ACHN (cell line): ENCODE results near the gene EFCAB5.
"Not testable (repeated sequence)": the region's sequence is repeated elsewhere in the genome, so short reads cannot be mapped to it uniquely, and the experiment has no call there.

Experiments used
- DNase-seq: peaks from one replicate; pipeline ENCODE4 v3.0.0-alpha.2; 2015
- in situ Hi-C: cut with HindIII; loops from 2 replicates; pipeline ENCODE4 v1.10.0; 2017; ENCODE audit warnings: low sequenced_read_pairs, low pct_ligation_motif_present, low pct_unique_long_range_greater_than_20kb

The EFCAB5 gene

DNA sequence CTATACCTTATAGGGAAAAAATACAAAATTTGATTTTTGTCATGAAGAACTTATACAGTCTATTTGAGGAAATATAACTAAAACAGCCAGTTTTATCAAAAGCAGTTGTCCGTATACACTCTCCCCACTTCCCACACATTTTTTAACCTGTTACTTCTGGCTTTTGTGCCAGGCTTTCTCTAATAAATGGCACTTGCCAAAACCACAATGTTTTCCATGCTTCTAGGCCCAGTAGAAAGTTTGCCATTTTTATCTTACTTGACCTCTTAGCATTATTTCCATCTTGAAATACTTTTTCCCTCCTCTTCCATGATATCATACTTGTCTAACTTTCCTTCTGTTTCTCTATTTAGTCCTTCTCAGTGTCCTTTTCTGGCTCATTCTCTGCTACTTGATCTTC is 38.8 kb downstream of the EFCAB5 start:
- in situ Hi-C loops: no loop called here
- no peak for DNase-seq

DNA sequence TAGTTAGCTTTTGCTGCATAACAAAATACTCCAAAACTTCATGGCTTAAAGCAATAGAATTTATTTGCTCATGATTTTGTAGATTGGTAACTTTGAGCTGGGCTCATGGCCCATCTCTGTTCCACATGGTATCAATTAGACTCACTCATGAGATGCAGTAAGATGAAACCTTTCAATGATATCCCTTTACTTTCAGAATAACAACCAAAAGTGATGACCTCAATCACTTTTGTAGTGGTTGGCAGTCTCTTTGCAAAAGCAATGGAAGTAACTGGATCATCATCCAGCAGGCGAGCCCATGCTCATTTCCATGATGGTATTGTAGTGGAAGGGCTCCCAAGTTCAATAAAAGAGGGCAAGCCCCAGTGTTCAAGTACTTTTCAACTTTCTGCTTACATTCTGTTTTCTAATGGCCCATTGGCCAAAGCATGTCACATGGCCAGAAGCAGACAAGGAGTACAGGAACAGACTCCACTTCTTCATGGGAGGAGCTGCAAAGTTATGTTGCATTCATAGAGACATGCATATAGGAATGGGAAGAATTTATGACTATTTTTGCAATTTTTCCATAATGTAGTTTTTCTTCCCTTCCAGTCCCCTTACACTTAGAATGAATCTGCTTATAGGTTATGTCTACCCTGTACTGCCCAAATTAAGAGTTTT is 41.7 kb downstream of the EFCAB5 start:
- no peak for DNase-seq
- in situ Hi-C loops: no loop called here

DNA sequence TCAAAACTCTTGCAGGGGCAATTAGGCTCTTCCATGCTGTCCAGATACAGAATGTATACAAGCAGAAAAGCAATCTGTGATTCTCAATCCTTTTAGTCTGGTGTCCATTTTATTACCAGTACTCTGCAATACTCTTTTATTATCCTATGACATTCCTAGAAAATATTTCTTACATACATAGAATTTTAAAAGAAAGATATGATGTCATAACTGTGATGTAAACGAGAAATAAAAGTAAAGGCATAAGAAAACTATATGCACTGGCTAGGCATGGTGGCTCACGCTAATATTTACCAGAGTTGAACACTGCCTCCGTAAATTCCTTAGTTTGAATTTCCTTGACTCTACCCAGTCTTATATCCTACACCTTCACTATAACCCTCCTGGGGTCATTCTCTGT is 55.0 kb downstream of the EFCAB5 start:
- in situ Hi-C loops: no loop called here
- no peak for DNase-seq

DNA sequence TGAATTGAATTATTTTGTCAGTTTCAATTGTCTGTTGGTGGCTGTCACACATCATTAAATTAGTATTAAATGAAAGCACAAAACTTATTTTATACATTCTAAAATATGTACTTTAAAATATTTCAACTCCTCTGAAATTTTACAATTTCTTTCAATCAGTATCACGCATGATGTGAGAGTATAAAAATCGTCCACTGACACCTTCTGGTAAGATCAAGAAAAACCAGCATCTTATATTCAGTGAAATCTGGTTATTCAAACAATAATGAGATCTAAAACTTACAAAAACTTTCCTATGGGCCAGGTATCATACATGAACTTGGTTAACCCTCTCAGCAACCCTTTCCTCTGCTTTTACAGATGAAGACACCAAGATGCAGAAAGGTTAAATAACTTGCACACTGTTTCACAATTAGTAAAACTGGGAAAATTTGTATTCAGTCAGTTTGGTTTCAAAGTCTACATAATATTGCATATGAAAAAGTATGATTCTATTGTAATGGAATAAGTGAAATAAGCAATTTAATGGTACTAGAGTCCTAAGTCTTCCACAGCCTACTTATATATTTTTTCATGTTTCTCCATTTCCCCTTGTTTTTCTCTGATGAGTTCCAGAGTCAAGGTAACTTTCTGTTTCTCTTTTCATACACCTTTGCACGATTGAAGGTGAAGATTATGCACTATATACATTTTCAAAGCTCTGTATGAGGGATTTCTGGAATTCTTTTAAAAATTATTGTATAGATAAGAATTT is 58.7 kb downstream of the EFCAB5 start:
- peak; percentile 32 for DNase-seq
- in situ Hi-C loops: no loop called here

DNA sequence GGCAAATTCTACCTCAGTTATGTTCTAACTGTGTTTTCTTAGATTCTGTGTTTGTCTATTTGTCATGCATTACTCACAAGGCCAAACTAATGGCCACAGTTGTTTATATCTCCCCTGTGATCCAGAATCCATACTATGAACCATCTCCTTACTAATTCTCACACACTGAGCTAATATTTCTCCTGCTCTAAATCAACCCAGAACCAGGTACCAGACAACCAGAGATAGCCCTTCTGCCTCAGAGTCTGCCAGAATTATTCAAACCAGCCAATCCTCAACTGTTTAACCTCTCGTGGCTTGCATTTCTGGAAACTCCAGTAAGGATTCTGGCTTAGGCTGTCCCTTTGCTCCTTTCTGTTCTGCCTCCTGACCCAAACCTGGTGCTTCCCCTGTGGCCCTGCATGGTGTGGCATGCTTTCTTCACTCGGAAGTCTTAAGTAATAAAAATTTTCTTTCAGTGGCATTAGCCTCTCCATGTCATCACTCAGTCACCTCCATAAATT is 59.4 kb downstream of the EFCAB5 start:
- no peak for DNase-seq

DNA sequence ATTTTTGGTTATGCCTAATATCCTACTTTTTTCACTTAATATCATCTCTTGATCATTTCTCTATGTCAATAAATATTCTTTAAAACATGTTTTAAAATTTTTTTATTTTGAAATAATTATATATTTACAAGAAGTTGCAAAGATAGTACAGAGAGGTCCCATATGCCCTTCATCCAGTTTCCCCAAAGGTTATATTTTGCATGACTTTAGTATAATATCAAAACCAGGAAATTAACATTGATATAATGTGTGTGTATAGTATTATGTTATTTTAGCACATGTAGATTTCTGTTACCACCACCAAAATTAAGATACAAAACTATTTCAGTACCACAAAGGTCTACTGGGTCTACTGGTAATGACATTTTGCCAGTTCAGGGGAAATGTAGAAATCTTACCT is 60.7 kb downstream of the EFCAB5 start:
- DNase-seq: no peak

More for the DNA sequence above, 59.4 kb downstream of the EFCAB5 start:
- in situ Hi-C loops: no loop called here

DNA sequence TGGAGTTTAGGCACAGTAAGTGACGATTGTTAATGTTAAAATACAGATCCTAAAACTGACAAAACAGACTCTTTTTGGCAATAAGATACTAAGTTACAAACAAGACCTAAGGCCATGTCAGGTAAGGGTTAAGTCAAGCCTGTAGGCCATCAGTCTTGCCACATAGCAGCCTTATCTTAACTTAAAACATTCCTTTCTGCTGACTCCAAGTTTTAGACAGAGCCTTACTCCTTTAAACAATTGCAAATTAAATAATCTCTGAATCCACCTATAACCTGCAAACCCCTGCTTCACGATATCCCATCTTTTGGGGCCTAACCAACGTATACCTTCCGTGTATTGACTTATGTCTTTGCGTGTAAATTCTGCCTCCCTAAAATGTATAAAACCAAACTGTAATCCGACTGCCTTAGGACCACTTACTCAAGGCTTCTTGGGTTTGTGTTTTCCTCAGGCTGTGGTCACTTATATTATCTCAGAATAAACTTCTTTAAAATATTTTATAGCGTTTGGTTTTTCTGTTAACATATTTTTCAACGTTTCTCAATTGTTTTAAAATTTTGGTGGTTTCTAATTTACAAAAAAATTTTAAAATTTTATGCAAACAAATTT is 64.4 kb downstream of the EFCAB5 start:
- DNase-seq: no peak
- in situ Hi-C loops: no loop called here

More for the DNA sequence above, 60.7 kb downstream of the EFCAB5 start:
- in situ Hi-C loops: no loop called here

DNA sequence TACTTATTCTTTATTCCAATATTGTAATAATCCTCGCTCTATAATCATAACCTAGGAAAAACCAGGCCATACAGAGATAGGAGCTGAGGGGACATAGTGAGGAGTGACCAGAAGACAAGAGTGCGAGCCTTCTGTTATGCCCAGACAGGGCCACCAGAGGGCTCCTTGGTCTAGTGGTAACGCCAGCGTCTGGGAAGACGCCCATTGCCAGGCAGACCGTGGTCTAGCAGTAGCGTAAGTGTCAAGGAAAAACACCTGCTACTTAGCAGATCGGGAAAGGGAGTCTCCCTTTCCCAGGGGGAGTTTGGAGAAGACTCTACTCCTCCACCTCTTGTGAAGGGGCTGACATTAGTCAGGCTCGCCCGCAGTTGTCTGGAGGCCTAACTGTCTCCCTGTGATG is 70.5 kb downstream of the EFCAB5 start:
- in situ Hi-C loops, DNase-seq: not testable (repeated sequence)

DNA sequence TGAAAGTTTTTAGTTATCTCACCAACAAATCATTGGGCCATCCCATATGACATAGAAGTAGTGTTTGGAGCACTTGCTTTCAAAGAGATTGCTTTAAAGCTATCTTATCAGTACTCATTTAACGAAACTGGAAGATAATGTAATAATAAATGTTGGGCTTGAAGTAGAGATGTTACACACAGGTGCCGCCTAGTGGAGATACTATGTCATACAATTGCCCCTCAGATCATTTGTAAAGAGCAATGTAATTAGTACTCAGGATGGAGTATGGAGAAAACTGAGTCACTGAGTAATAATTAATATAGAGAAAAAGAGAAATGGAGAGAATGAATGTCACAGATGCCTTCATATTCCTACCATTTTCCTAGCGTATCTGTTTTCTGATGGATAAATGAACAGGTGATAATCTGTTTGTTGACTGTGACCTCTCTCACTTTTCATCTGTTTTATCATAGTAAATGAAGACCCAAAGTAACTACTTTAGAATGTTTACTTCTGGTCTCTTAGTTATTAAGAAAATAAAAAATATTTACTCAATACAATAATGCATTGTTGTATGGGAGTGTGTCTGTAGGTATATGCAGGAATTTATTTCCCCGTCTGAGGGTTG is 80.4 kb downstream of the EFCAB5 start:
- DNase-seq: peak; percentile 65
- in situ Hi-C loops: no loop called here

DNA sequence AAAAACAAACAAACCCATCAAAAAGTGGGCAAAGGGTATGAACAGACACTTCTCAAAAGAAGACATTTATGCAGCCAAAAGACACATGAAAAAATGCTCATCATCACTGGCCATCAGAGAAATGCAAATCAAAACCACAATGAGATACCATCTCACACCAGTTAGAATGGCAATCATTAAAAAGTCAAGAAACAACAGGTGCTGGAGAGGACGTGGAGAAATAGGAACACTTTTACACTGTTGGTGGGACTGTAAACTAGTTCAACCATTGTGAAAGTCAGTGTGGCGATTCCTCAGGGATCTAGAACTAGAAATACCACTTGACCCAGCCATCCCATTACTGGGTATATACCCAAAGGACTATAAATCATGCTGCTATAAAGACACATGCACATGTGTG is 83.9 kb downstream of the EFCAB5 start:
- not testable (repeated sequence) for DNase-seq
- in situ Hi-C loops: loop anchor here (25.0 kb wide), 1 partner anchor 88 kb away; the partner anchor contains the start of genes EFCAB5 and SSH2

DNA sequence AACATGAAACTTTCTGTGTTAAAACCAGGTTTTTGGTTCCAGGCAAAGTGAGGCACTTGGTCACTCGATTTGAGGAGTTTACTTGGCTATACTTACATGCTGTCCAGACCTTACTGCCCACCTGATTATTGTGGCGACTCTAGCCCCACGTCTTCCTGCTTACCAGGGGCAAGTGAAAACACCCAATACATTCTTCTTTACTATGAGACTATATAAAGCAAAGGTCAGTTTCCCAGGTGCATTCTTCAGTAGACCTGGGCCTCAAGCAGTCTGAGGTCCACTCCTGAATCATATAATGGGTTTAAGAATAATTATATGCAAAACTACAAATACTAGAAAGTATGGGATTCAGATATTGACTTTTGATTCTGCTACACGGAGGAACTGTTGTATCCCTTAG is 86.2 kb downstream of the EFCAB5 start:
- in situ Hi-C loops: loop anchor here (25.0 kb wide), 1 partner anchor 90 kb away; the partner anchor contains the start of genes EFCAB5 and SSH2
- DNase-seq: no peak

DNA sequence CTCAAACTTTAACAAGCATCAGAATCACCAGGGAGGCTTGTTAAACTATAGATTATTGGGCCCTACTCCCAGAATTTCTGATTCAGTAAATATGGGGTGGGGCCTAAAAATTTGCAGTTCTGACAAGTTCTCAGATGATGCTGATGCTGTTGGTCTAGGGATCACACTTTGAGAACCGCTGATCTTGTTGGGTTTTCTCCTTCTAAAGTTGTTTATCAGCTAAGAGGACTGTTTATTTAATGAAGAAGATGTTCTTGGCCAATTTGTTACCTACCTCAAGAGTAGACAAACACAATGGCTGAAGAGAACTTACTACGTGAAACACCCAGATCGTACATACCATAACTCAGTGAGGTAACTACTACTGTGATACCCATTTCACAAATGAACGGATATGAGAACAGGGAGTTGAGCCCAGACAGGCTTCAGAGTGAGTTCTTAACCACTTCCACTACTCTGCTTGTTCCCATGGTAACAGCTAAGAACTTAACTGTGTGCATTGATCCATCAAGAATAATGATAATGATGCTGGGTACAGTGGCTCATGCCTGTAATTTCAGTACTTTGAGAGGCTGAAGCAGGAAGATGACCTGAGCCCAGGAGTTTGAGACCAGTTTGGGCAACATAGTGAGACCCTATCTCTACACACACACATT is 89.9 kb downstream of the EFCAB5 start:
- in situ Hi-C loops: loop anchor here (25.0 kb wide), 1 partner anchor 94 kb away; the partner anchor contains the start of genes EFCAB5 and SSH2
- no peak for DNase-seq

DNA sequence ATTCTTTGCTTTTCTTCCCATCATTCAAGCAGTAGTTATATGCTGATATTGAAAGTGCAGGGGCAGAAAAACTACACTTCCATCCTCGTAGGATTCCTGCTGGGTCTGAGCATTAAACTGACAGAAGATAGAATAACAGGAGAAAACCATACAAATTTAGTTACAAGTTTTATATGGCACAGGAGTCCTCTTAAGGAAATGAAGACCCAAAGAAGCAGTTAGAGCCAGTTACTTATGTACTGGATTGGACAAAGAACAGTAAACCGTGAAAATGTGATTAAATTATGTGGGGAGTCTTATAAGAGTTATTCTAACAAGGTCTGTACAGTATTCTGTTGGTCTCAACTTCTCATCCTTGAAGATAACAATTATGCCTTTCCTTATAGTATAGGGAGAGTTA is 93.9 kb downstream of the EFCAB5 start:
- DNase-seq: no peak
- in situ Hi-C loops: loop anchor here (25.0 kb wide), 1 partner anchor 98 kb away; the partner anchor contains the start of genes EFCAB5 and SSH2

DNA sequence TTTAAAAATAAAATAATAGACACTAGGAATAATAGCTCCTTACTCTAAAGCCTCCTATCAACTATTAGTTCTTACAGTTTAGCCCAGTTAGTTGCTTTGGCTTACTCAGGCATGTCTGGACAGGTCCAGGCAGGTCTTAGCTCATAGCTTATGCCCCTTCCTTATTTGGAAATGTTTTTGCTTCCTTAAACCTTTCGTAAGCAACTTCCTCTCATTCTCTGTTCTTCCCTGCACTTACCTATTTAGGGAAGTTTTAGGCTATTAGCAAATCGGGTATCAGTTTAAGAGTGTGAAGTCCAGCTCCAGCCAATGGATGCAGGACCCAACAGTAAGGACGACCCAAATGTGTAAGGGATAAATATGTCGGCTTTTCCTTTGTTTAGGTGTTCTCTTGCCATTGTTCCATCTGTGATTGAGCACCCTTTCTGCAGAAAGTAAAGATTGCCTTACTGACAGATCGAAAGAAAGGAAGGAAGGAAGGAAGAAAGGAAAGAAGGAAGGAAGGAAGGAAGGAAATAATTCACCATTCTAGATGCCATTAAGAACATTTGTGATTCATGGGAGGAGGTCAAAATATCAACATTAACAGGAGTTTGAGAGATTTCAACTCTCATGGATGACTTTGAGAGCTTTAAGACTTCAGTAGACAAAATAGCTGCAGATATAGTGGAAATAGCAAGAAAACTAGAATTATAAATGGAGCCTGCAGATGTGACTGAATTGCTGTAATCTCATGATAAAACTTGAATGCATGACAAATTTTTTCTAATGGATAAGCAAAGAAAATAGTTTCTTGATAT is 99.5 kb downstream of the EFCAB5 start:
- DNase-seq: peak; percentile 42
- in situ Hi-C loops: loop anchor here (25.0 kb wide), 1 partner anchor 104 kb away; the partner anchor contains the start of genes EFCAB5 and SSH2

DNA sequence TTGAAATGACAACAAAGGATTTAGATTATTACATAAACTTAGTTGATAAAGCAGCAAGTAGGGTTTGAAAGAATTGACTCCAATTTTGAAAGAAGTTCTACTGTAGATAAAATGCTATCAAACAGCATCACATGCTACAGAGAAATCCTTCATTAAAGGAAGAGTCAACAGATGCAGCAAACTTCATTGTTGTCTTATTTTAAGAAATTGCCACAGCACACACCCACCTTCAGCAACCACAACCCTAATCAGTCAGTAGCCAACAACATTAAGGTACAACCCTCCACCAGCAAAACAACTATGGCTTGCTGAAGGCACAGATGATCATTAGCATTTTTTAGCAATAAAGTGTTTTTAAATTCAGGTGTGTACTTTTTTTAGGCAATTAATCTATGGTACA is 100.1 kb downstream of the EFCAB5 start:
- DNase-seq: no peak
- in situ Hi-C loops: loop anchor here (25.0 kb wide), 1 partner anchor 104 kb away; the partner anchor contains the start of genes EFCAB5 and SSH2

DNA sequence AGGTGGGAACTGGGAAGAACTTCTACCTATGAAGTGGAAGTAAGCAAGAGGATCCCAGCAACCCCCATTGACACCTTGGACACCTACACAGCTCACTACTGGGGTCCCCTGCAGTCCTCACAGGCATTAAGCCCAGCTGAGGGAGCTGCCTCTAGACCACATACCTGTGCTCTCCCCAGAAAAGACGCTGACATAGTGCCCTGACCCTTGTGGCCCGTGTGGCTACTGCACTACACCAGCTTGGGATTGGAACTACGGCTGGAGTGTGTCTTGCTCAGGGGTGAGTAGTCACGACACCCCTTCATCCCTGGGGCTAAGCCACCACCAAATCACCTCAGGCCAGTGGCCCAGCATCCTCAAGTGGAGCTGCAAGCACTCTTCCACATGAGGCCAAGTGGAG is 120.9 kb downstream of the EFCAB5 start:
- in situ Hi-C loops: no loop called here
- no peak for DNase-seq

DNA sequence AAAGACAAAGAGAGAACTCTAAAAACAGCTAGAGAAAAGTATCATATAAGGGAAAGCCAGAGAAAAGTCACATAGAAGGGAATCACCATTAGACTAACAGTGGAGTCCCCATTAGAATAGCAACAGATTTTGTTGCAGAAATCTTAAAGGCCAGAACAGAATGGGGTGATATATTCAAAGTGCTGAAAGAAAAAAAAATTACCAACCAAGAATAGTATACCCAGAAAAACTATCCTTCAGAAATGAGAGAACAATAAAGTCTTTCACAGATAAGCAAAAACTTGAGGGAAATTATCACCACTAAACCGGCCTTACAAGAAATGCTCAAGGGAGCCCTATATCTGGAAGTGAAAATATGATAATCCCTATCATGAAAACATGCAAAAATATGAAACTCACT is 123.3 kb downstream of the EFCAB5 start:
- in situ Hi-C loops: no loop called here
- no peak for DNase-seq
